Mesenteric fat pad (tissue), 1 donor: Measurements from ENCODE around the gene CERS1. TPM values are rescaled to one million over a fixed set of nuclear protein-coding genes. Genes with fewer than 3 reads are reported as not detected.

Experiments
- DNase-seq: peaks from one replicate; pipeline ENCODE4 v3.0.0-alpha.2; 2020; ENCODE audit warnings: low spot score
- total RNA-seq: library from RNA; stranded (reverse); fragmentation: NEBNext Ultra II Directional; extraction: Animal tissue kit (Norgen Biotek cat#: 25700); gene quantifications from one replicate; pipeline ENCODE4 v1.2.1, GENCODE V29; 2021
- donor health status: DM: yes; HTN: yes; CAD: no.

Gene CERS1
- total RNA-seq, 1 donor from 2014 or later, result 0.45 TPM

- DNase-seq, result no peak
These were observed 3.9 kb upstream of the CERS1 start for GRCh38 chr19:18899624-18900560.

GRCh38 chr19:18898607-18899408 lies 2.9 kb upstream of the CERS1 start:
- DNase-seq, result no peak

- DNase-seq, result no peak
These were observed 2.2 kb upstream of the CERS1 start for GRCh38 chr19:18898081-18898606.

GRCh38 chr19:18897094-18898029 lies 1.4 kb upstream of the CERS1 start:
- no peak for DNase-seq

- no peak for DNase-seq
These were observed 473 bp upstream of the CERS1 start for GRCh38 chr19:18896421-18896841.

- no peak for DNase-seq
These were observed 727 bp downstream of the CERS1 start for GRCh38 chr19:18895038-18895823.

- no peak for DNase-seq
These were observed 1.5 kb downstream of the CERS1 start for GRCh38 chr19:18894254-18895037.

- no peak for DNase-seq
These were observed 2.2 kb downstream of the CERS1 start for GRCh38 chr19:18893587-18894253.

GRCh38 chr19:18889949-18890745 lies 5.8 kb downstream of the CERS1 start:
- DNase-seq, result no peak

- no peak for DNase-seq
These were observed 9.0 kb downstream of the CERS1 start for GRCh38 chr19:18886972-18887371.

- no peak for DNase-seq
These were observed 12.2 kb downstream of the CERS1 start for GRCh38 chr19:18883526-18884304.

GRCh38 chr19:18881491-18881890 lies 14.5 kb downstream of the CERS1 start:
- DNase-seq, result no peak

- no peak for DNase-seq
These were observed 16.2 kb downstream of the CERS1 start for GRCh38 chr19:18879579-18880373.

- DNase-seq, result no peak
These were observed 16.9 kb downstream of the CERS1 start for GRCh38 chr19:18878858-18879578.

GRCh38 chr19:18878058-18878797 lies 17.7 kb downstream of the CERS1 start:
- no peak for DNase-seq
